ENCODE measurements around the gene LCN12.

Gene LCN12

GRCh38 chr9:136951541-136952320 is at the start of gene LCN12:
LCN12 (plus strand) TSS chr9:136952273; CDS start chr9:136952328, 55 bp downstream.
- DNase-seq, result no peak

- DNase-seq, result no peak
These were observed 49.0 kb upstream of the LCN12 start for GRCh38 chr9:136903041-136903554.

GRCh38 chr9:136906266-136906665 is 45.8 kb upstream of the LCN12 start:
- DNase-seq, result no peak

GRCh38 chr9:136907011-136907914 is 44.8 kb upstream of the LCN12 start:
- no peak for DNase-seq

- DNase-seq, result no peak
These were observed 41.7 kb upstream of the LCN12 start for GRCh38 chr9:136910197-136910900.

GRCh38 chr9:136910901-136911245 is 41.2 kb upstream of the LCN12 start:
- DNase-seq, result no peak

- no peak for DNase-seq
These were observed 38.2 kb upstream of the LCN12 start for GRCh38 chr9:136913701-136914438.

- no peak for DNase-seq
These were observed 36.3 kb upstream of the LCN12 start for GRCh38 chr9:136915632-136916329.

GRCh38 chr9:136916330-136917184 is 35.5 kb upstream of the LCN12 start:
- peak; percentile 26 for DNase-seq

- DNase-seq, result no peak
These were observed 34.2 kb upstream of the LCN12 start for GRCh38 chr9:136917902-136918301.

- no peak for DNase-seq
These were observed 32.0 kb upstream of the LCN12 start for GRCh38 chr9:136920069-136920468.

- no peak for DNase-seq
These were observed 31.3 kb upstream of the LCN12 start for GRCh38 chr9:136920734-136921231.

- no peak for DNase-seq
These were observed 30.8 kb upstream of the LCN12 start for GRCh38 chr9:136921307-136921706.

- DNase-seq, result no peak
These were observed 30.4 kb upstream of the LCN12 start for GRCh38 chr9:136921718-136922117.

- DNase-seq, result no peak
These were observed 29.5 kb upstream of the LCN12 start for GRCh38 chr9:136922540-136922939.

- DNase-seq, result no peak
These were observed 28.2 kb upstream of the LCN12 start for GRCh38 chr9:136923881-136924280.

GRCh38 chr9:136925414-136926153 is 26.5 kb upstream of the LCN12 start:
- DNase-seq, result no peak

- no peak for DNase-seq
These were observed 25.8 kb upstream of the LCN12 start for GRCh38 chr9:136926154-136926704.

- DNase-seq, result no peak
These were observed 25.3 kb upstream of the LCN12 start for GRCh38 chr9:136926749-136927148.
